Endothelial cell of umbilical vein (primary cell): ENCODE data around the gene ERBB2. TPM values are rescaled to one million over a fixed set of nuclear protein-coding genes. Genes with fewer than 3 reads are reported as not detected.

ENCODE experiments used
- BruUV-seq: library from RNA; stranded (reverse); fragments of 400-500 nt; replicated peaks from 2 replicates; lab custom pipeline; 2021; lab: Mats Ljungman, UMichigan
- CTCF ChIA-PET: fragments of 300-600, 350-600 bp; sonication (Branson Sonifier 250); formaldehyde crosslinking; loops from one replicate; lab custom pipeline; 2021; ENCODE audit warnings: antibody characterized with exemption, inconsistent platforms; lab: Charles Lee
- POLR2A ChIA-PET: fragments of 300-600, 350-600 bp; sonication (Branson Sonifier 250); formaldehyde crosslinking; loops from one replicate; lab custom pipeline; 2021; ENCODE audit warnings: antibody characterized with exemption, inconsistent platforms; lab: Charles Lee
- DNase-seq: peaks from one replicate; pipeline ENCODE4 v3.0.0-alpha.2; 2011; ENCODE audit warnings: low read depth, low spot score
- FAIRE-seq: peaks from 2 replicates; lab custom pipeline; 2011; peaks lifted over from hg19 to GRCh38; lab: Jason Lieb, UNC
- H2AFZ ChIP-seq: 2 replicates; pipeline ENCODE4 v1.6.0; 2012; ENCODE audit warnings: low read depth, low read length, control low read depth, inconsistent platforms
- H3K27ac ChIP-seq: 2 replicates; pipeline ENCODE4 v1.5.1; 2011; ENCODE audit warnings: low read depth, mild to moderate bottlenecking, control low read depth, low read length, moderate library complexity; ENCODE audit not compliant: insufficient read depth
- H3K27me3 ChIP-seq, 2 experiments: 2 replicates each; pipeline versions ENCODE4 v1.6.0 to v1.6.1; 2011; ENCODE audit warnings: low read length in 2 of 2, mixed read lengths in 1 of 2; ENCODE audit not compliant: control insufficient read depth in 2 of 2, insufficient read depth in 2 of 2
- H3K36me3 ChIP-seq, 2 experiments: 2 replicates in 1 of 2; 3 replicates in 1 of 2; pipeline ENCODE4 v1.5.1; 2011; ENCODE audit warnings: low read length in 2 of 2, mild to moderate bottlenecking in 1 of 2, moderate library complexity in 1 of 2; ENCODE audit not compliant: control insufficient read depth in 2 of 2, insufficient read depth in 2 of 2; ENCODE audit errors: extremely low read depth in 1 of 2
- H3K4me1 ChIP-seq: 3 replicates; pipeline ENCODE4 v1.5.1; 2011; ENCODE audit warnings: mild to moderate bottlenecking, low read length; ENCODE audit not compliant: control insufficient read depth, insufficient read depth; ENCODE audit errors: extremely low read depth
- H3K4me2 ChIP-seq: 2 replicates; pipeline ENCODE4 v1.6.1; 2011; ENCODE audit warnings: low read length, control low read depth, mixed read lengths; ENCODE audit not compliant: insufficient read depth
- H3K4me3 ChIP-seq, 3 experiments: fragments of 200-600 bp in 1 of 3; sonication (generic), shearing (Covaris generic) in 1 of 3; replicated peaks in 1 of 3; 2 replicates each; pipeline ENCODE4 v1.5.1; 2011 to 2016; ENCODE audit warnings: control low read depth in 3 of 3, low read length in 3 of 3, mild to moderate bottlenecking in 2 of 3, inconsistent platforms in 1 of 3, low read depth in 1 of 3, moderate library complexity in 1 of 3; ENCODE audit not compliant: insufficient read depth in 1 of 3
- H3K79me2 ChIP-seq: 2 replicates; pipeline ENCODE4 v1.6.0; 2012; ENCODE audit warnings: low read length, inconsistent platforms; ENCODE audit not compliant: control insufficient read depth, insufficient read depth
- H3K9ac ChIP-seq: replicated peaks from 2 replicates; pipeline ENCODE3; 2011; ENCODE audit warnings: low read length, control low read depth; ENCODE audit not compliant: insufficient read depth; ENCODE audit errors: extremely low read depth
- H3K9me1 ChIP-seq: replicated peaks from 3 replicates; pipeline ENCODE4 v1.6.0; 2011; ENCODE audit warnings: mild to moderate bottlenecking, low read length; ENCODE audit not compliant: control insufficient read depth, insufficient read depth; ENCODE audit errors: extremely low read depth
- H3K9me3 ChIP-seq: replicated peaks from 2 replicates; pipeline ENCODE4 v1.5.1; 2012; ENCODE audit warnings: low read length, inconsistent platforms; ENCODE audit not compliant: control insufficient read depth, insufficient read depth
- H4K20me1 ChIP-seq: replicated peaks from 2 replicates; pipeline ENCODE3; 2011; ENCODE audit warnings: mild to moderate bottlenecking, low read length; ENCODE audit not compliant: control insufficient read depth, insufficient read depth; ENCODE audit errors: extremely low read depth
- EZH2 ChIP-seq: IDR thresholded peaks from 2 replicates; pipeline ENCODE4 v1.6.1; 2012; ENCODE audit warnings: borderline replicate concordance, low read depth, mild to moderate bottlenecking, moderate library complexity, low read length, inconsistent platforms; ENCODE audit not compliant: severe bottlenecking
- FOS ChIP-seq: IDR thresholded peaks from 2 replicates; pipeline ENCODE4 v1.6.1; 2011; ENCODE audit warnings: mild to moderate bottlenecking, low read length, moderate library complexity, borderline replicate concordance; ENCODE audit not compliant: insufficient read depth
- GATA2 ChIP-seq: IDR thresholded peaks from 2 replicates; pipeline ENCODE4 v1.7.0; 2011; ENCODE audit warnings: low read depth, mild to moderate bottlenecking, moderate library complexity, mixed read lengths, low read length; ENCODE audit not compliant: insufficient read length, insufficient read depth
- JUN ChIP-seq: IDR thresholded peaks from 2 replicates; pipeline ENCODE4 v1.6.1; 2011; ENCODE audit warnings: borderline replicate concordance, low read depth; ENCODE audit not compliant: insufficient read length, insufficient read depth
- MAX ChIP-seq: IDR thresholded peaks from 2 replicates; pipeline ENCODE4 v1.6.1; 2011; ENCODE audit not compliant: insufficient read depth, insufficient read length
- MYC ChIP-seq: IDR thresholded peaks from one replicate; pipeline ENCODE4 v1.6.1; 2011; ENCODE audit warnings: mild to moderate bottlenecking, low read depth, low read length
- POLR2A ChIP-seq: IDR thresholded peaks from 2 replicates; pipeline ENCODE4 v1.6.1; 2012; ENCODE audit warnings: low read depth, mild to moderate bottlenecking, control low read depth, low read length
- POLR2AphosphoS5 ChIP-seq: IDR thresholded peaks from 2 replicates; pipeline ENCODE4 v1.6.1; 2012; ENCODE audit warnings: low read depth, mild to moderate bottlenecking, control low read depth, low read length, moderate library complexity; ENCODE audit not compliant: insufficient read depth
- dilution Hi-C: fragments of 300-500 bp; cut with MboI; formaldehyde crosslinking; loops from one replicate; pipeline ENCODE4 v1.15.0; 2019; ENCODE audit warnings: low sequenced_read_pairs; ENCODE audit not compliant: extremely low pct_ligation_motif_present
- intact Hi-C: fragments of 100-400 bp; cut with micrococcal nuclease; formaldehyde crosslinking; loops from one replicate; pipeline ENCODE4 v1.10.0; 2022
- polyA plus RNA-seq, 4 experiments: library from polyadenylated mRNA; depleted of rRNA in 3 of 4; stranded (reverse) in 3 of 4; unstranded in 1 of 4; fragments of >200 nt; gene quantifications; 2 replicates each; pipeline versions ENCODE4 v1.2.1 to v1.2.3, GENCODE V29; 2011 to 2012; ENCODE audit warnings: missing spikeins in 1 of 4
- total RNA-seq: library from RNA; stranded (reverse); gene quantifications from 2 replicates; pipeline ENCODE4 v1.2.3, GENCODE V29; 2021
- TF ChIP-seq, protein P1 (sequence below), 2 donors: IDR thresholded peaks; 1 replicate in 1 of 2; 2 replicates in 1 of 2; pipeline ENCODE4 v1.5.1; 2011; ENCODE audit warnings: low read length in 2 of 2, mild to moderate bottlenecking in 2 of 2, moderate library complexity in 2 of 2, control low read depth in 1 of 2, inconsistent platforms in 1 of 2, low read depth in 1 of 2; ENCODE audit not compliant: insufficient read depth in 1 of 2; ENCODE audit errors: extremely low read depth in 1 of 2

The ERBB2 gene
- total and polyA plus RNA-seq, 2 donors (not counting 3 experiments of a cell fraction or from before 2014, with no cell fraction given) = 20.6 to 32.9 TPM

DNA sequence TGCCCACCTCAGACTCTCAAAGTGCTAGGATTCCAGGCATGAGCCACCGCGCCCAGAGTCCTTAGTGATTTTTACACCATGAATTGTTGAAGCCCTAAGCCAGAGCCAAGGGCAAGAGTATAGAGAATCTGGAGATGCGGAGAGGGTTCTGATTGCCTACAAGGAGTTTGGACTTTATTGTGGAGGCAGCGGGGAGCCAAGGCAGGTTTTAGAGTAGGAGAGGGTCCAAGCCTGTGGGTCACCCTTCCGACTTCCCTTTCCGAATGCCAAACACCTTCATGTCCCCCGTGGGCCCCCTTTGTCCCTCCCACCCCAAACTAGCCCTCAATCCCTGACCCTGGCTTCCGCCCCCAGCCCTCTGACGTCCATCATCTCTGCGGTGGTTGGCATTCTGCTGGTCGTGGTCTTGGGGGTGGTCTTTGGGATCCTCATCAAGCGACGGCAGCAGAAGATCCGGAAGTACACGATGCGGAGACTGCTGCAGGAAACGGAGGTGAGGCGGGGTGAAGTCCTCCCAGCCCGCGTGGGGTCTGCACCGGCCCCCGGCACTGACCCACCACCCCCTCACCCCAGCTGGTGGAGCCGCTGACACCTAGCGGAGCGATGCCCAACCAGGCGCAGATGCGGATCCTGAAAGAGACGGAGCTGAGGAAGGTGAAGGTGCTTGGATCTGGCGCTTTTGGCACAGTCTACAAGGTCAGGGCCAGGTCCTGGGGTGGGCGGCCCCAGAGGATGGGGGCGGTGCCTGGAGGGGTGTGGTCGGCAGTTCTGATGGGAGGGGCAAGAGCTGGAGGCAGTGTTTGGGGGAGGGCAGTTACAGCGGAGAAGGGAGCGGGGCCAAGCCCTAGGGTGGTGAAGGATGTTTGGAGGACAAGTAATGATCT, 23.3 kb downstream of the ERBB2 start:
- Histone ChIP-seq H3K79me2 (no peaks in the 10 kb centered on the region), H3K36me3 (no peaks in the 10 kb centered on the region), H3K9me3 (no peaks in the 10 kb centered on the region), H3K4me3 (no peak overlapping the region), H3K4me2 (no peak overlapping the region), H4K20me1 (no peaks in the 10 kb centered on the region), H3K9me1 (no peaks in the 10 kb centered on the region), H3K9ac (no peak overlapping the region), H3K27me3 (no peaks in the 10 kb centered on the region), H2AFZ (no peak overlapping the region), H3K27ac (no peak overlapping the region), H3K4me1 (peaks cover 17% of the 10 kb centered on the region)
- dilution Hi-C loops = no loop called here
- no TSS peak for BruUV-seq
- ChIA-PET CTCF (interaction anchor here (0.6 kb wide), 1 partner anchor 101 kb away, joined by 3 read pairs; no protein-coding TSS in a partner anchor), POLR2A (no interaction called here)
- no peak for FAIRE-seq
- TF ChIP-seq, protein P1, sequence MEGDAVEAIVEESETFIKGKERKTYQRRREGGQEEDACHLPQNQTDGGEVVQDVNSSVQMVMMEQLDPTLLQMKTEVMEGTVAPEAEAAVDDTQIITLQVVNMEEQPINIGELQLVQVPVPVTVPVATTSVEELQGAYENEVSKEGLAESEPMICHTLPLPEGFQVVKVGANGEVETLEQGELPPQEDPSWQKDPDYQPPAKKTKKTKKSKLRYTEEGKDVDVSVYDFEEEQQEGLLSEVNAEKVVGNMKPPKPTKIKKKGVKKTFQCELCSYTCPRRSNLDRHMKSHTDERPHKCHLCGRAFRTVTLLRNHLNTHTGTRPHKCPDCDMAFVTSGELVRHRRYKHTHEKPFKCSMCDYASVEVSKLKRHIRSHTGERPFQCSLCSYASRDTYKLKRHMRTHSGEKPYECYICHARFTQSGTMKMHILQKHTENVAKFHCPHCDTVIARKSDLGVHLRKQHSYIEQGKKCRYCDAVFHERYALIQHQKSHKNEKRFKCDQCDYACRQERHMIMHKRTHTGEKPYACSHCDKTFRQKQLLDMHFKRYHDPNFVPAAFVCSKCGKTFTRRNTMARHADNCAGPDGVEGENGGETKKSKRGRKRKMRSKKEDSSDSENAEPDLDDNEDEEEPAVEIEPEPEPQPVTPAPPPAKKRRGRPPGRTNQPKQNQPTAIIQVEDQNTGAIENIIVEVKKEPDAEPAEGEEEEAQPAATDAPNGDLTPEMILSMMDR (IDR thresholded peaks at IDR 0.05; ENCODE audit: extremely low read depth in 1 of 2, insufficient read depth in 1 of 2, low read depth in 1 of 2, low read length in 2 of 2) = no peak
- no peak for TF ChIP-seq FOS
- TF ChIP-seq JUN = no peak
- no peak for TF ChIP-seq GATA2
- TF ChIP-seq POLR2A = no peak
- TF ChIP-seq POLR2AphosphoS5 = no peak
- no peak for TF ChIP-seq EZH2
- no peak for TF ChIP-seq MYC
- no peak for TF ChIP-seq MAX
- intact Hi-C loops = no loop called here
- no peak for DNase-seq
